Stromal cell of bone marrow (primary cell): ENCODE results near the gene POLR3E.
"Not testable (repeated sequence)": the region's sequence is repeated elsewhere in the genome, so short reads cannot be mapped to it uniquely, and the experiment has no call there.

Source experiments
- DNase-seq: peaks from one replicate; pipeline ENCODE4 v3.0.0-alpha.2; 2012; ENCODE audit warnings: low read depth

The POLR3E gene

DNA sequence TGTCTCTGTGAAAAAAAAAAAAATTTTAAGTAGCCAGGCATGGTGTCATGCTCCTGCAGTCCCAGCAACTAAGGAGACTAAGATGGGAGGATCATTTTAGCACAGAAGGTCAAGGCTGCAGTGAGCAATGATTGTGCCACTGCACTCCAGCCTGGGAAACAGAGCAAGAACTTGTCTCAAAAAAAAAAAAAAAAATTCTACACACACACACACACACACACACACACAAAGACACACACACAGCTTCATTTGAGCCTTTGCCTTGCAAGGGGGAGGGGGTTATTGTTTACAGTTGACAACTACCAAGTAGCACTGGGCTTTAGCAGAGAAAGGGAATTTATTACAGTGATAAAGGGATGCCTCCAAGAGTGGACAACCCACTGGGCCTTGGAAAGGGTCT is 4.9 kb upstream of the POLR3E start:
- no peak for DNase-seq

DNA sequence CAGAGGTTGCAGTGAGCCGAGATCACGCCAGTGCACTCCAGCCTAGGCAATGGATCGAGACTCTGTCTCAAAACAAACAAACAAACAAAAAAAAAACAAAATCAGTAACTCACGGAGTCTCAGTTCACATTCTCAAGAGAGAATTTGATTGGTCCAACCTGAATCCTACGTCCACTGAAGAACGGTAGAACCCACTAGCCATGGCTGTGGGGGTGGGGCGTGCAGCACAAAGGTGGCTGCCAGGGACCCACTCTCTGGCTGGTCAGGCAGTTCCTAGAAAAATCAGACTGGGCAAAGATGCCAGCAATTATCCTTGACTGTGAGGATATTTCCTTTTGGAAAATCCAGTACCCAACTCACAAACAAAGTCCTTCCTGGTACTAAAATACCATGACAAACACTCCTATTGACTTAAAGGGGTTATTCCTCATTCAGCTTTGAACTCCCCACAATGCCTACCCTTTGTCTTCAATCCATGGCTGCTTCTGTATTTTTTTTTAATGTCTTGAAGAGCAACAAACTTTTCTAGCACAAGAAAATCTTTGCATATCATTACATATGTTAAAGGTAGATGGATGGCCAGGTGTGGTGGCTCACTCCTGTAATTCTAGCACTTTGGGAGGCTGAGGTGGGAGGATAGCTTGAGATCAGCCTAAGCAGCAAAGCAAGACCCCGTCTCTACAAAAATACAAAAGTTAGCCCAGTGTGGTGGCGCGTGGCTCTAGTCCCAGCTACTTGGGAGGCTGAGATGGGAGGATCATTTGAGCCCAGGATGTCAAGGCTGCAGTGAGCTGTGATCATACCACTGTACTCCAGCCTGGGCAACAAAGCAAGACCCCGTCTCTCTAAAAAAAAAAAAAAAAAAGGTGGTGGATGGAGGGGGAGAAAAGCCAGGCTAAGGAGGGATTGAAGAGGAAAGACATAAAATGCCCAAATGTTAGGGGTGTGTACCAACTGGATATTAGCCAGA is 3.8 kb upstream of the POLR3E start:
- no peak for DNase-seq

DNA sequence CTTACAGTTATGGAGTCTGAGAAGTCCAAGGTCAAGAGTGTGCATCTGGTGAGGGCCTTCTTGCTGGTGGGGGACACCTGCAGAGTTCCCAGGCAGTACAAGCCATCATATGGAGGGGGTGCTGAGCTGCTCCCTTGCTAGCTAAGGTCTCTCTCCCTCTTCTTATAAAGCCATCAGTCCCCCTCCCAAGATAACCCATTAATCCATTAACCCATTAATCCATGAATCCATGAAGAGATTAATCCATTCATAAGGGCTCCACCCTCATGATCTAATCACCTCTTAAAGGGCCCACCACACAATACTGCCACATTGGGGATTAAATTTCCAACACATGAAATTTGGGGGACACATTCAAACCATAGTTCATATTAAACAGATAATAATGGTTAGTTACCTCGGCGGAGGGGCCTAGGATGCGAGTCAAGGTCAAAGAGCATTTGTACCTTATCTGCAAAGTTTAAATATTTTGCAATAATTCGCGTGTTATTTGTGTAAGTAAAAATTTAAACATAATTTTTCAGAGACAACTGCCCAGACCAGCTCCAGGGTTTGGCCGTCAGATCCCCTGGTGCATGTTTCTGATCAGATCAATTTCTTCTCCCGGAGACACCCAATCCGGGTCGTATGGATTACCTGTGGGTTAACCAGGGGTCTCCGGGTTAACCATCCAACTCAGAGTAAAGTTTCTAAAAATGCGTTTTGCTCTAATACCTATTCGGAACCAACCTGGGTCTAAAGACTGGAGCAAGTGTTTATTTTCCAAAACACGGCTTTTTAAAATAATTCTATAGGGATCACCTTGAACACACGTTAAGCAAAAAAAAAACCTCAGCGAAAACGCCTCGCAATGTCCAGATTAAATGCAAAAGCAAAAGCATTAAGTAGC is 740 bp upstream of the POLR3E start:
- no peak for DNase-seq

DNA sequence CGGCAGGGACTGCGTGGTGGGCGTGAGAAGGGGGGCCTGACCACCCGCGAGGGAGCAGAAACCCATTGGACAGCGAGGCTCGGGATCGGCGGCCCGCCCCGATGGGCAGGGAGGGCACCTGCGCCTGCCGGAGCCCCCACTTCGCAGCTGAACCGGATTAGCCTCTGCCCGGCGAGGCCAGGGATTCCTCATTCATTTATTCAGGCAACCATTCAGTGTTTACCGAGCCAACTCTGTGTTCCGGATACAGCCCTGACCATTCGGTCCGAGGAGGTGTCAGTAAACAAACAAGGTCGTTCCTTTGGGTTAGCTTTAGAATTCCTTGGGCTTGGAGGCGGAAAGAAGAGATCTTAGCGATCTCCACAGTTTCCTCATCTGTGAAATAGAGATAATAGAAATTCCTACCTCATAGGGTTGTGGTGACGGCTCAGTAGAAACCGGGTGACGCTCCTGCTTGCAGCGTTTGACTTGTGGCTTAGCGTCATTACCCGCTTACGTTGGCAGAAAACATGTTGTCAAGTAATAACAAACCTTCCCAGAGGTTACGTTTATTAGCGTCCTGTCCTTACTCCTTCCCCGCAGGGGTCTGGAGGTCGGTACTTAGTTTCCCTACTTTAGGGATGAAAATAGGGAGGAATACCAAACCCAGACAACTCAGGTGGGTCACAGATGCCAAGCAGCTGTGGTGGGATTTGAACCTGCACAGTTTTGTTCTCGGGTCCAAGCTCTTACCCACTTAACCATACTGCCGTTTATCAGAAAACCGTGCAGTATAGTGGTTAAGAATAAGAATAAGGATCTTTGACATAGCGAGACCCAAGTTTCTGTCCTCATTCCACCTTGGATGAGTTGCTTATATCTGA is 893 bp downstream of the POLR3E start:
- peak; percentile 84 for DNase-seq

DNA sequence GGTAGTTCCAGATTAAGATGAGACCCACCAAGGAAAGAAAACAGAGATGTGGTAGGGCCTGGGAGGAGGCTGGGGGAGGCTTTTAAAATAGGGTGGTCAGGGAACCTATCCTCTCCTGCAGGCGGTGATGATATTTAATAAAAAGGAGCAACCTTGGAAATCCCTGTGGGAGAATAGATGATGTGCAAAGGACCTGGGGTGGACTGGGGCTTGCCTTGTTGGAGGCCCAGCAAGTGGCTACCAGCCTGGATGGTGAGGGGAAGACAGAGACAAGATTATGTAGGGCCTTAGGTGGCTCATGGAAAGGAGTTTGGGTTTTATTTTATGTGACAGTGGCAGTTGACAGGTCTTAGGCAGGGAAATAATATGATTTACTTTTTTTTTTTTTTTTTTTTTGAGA is 1.8 kb downstream of the POLR3E start:
- DNase-seq = no peak

DNA sequence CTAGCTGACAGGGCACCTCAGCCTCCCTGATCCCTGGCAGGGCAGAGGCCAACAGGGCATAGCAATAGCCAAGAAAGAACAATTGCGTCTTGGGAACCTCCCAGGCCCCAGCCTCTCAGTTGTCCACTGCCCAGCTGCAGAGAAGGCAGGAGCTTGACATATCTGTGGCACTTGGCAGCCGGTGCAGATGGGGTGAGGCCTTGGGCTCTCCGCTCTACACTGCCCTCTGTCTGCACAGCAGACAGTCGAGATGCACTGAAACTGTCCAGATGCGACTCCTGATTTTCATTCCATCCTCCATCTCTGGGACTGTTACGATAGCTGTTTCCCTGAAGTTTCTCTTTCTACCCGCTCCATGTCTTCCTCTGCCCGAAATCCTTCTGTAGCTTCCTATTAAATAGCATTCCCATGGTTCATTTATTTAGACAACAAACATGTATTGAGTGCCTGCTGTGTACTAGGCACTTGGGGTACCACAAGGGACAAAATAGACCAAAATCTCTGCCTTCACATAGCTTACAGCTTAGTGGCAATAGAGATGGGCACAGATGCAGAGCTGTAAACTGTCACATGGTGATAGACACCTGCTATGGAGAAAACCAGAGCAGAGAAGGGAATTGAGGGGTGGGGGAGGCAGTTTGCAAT is 3.3 kb downstream of the POLR3E start:
- DNase-seq = peak; percentile 34

DNA sequence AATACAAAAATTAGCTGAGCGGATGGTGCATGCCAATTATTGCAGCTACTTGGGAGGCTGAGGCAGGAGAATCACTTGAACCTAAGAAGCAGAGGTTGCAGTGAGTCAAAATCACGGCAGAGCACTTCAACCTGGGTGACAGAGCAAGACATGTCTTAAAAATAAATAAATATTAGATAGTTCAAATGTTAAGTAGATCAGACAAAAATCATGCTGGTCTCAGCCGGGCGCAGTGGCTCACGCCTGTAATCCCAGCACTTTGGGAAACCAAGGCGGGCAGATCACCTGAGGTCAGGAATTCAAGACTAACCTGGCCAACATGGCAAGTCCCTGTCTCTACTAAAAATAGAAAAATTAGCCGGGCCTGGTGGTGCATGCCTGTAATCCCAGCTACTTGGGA is 4.2 kb downstream of the POLR3E start:
- DNase-seq = not testable (repeated sequence)

DNA sequence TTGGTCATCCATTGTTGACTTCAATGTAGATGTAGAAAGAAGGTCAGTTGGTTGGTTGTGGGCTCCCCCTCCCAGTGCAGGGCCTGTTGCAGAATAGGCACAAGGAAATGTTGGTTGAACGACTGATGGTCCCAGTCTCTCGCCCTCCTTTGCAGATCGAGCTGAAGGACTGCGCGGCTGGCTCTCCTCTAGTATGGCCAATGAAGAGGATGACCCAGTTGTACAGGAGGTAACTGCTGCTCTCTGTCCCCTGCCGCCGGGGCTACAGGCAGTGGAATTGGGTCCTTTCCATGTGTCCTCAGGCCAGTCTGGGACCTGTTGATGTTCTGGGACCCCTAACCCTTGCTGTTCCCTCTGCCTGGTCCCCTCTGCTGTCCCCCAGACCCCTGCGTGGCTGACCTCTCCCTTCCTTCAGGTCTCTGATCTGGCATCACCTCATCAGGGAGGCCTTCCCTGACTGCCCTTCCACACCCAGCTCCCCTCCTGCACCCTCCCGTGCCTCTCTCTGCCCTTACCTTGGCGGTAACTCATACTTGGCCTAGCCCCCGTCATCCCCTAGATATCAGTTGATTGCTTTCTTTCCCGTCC is 5.7 kb downstream of the POLR3E start:
- no peak for DNase-seq

DNA sequence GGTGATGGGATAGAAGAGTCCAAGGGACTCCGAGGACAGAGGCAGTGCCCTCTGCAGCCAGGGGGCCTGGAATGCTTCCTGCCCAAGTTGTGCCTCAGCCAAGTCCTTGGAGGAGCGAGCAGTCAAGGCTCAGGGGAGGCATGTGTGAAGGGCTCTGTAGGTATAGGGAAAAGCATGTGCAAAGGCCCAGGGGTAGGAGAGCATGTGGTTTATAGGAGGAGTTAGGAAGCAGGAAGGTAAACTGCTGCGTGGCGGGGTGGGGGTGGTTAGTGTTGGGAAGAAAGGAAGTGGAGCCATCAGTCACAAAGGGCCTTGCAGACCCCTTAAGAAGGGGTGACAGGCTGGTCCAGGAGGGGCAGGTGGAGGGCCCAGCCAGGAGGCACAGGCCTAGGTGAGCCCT is 7.2 kb downstream of the POLR3E start:
- no peak for DNase-seq

DNA sequence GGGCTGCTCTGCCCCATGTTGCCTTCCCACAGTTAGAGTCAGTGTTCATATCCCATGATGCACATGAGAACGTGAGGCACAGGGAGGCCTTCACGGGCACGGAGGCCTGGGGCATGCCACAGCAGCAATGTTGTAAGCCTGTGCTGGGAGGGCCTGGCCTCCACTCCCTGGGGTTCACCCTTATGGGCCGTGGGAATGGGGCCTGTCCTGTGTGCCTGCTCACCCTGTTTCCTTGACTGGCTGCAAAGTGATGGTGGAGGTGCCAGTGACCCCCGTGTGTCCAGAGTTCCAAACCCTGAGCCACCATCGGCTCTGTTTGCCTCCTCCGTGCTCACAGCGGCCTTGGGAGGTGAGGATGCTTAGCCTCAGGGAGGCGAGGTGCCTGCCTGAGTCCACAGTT is 9.6 kb downstream of the POLR3E start:
- no peak for DNase-seq

DNA sequence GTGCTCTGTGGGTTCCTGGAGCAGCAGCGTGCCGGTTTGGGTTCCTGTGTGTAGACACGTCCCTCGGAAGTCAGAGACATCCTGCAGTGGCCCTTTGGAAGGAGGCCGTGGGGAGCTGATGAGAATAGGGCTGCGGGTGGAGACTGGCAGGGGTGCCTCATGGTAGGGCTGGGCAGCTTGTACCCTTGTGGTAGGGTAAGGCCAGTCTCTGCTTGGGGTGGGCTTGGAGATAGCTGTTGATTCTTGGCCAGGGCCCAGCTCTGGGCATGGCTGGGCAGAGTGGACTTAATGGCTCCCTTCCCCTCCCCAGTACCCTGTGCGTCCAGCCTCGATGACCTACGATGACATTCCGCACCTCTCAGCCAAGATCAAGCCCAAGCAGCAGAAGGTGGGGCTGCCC is 10.6 kb downstream of the POLR3E start:
- no peak for DNase-seq

DNA sequence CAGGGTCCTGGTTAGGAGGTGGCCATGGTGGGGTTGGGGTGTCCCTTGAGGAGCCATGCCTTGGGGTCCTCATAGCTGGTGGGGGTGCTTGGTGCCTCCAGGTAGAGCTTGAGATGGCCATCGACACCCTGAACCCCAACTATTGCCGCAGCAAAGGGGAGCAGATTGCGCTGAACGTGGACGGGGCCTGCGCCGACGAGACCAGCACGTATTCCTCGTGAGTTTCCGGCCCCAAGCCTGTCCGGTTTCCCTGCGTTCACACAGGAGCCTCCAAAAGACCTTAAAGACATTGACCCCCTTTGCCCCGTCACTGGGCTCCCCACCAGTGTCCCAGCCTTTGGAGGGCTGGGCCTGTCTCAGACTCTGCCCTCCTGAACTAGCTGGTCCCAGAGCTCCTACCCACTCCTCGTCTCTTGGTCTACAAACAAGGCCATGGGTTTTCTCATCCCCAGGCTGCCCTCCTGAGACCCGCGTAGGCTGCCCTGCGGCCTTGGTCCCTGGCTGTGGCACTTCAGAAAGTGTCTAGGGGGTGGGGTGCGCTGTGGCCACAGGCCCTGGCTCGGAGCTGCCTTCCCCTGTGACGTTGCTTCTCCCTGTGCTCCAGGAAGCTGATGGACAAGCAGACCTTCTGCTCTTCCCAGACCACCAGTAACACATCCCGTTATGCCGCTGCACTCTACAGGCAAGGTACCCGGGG is 11.8 kb downstream of the POLR3E start:
- DNase-seq = no peak

DNA sequence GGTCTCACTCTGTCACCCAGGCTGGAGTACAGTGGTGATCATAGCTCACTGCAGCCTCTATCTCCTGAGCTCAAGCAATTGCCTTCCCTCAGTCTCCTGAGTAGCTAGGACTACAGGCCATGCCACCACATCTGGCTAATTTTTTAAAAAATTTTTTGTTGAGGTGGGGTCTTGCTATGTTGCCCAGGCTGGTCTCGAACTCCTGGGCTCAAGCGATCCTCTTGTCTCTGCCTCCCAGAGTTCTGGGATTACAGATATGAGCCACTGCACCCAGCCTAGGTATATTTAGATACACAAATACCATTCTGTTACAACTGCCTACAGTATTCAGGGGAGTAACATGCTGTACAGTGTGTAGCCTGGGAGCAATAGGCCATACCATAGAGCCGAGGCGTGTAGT is 14.3 kb downstream of the POLR3E start:
- DNase-seq = no peak

DNA sequence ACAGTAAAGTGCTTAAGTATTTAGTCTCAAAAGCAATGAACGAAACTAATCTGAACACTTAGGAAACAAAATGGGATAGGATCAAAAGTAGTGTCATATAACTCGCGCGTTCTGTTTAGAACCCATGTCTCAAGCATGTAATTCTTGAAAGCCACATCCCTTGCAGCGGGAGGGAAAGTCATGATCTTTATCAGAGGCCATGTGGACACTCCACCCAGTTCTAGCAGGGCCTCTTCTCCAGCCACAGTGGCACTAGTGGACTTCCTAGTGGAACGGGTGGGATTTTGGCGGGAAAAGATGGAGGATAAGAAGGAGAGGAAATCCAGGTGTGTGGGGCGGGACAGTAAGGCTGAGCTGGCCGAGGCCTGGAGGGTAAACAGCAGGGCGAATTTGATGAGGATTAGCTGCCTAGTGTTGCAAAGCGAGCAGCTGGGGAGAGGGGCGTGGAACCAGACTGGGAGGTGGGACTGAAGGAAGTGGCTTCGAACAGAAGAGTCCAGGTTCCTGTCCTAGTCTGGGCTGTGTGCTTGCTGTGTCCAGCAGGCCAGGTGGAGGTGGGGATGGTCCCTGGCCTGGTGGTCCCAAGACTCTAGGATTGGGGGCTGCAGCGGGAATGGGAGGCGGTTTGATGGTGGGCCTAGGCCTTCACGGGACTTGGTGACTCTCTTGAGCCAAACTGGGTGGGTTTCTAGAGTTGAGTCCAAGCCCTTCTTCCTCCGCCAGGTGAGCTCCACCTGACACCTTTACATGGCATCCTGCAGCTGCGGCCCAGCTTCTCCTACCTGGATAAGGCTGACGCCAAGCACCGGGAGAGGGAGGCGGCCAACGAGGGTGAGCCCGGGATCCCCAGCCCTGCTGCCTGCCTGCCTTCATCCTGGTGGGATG is 15.9 kb downstream of the POLR3E start:
- no peak for DNase-seq

DNA sequence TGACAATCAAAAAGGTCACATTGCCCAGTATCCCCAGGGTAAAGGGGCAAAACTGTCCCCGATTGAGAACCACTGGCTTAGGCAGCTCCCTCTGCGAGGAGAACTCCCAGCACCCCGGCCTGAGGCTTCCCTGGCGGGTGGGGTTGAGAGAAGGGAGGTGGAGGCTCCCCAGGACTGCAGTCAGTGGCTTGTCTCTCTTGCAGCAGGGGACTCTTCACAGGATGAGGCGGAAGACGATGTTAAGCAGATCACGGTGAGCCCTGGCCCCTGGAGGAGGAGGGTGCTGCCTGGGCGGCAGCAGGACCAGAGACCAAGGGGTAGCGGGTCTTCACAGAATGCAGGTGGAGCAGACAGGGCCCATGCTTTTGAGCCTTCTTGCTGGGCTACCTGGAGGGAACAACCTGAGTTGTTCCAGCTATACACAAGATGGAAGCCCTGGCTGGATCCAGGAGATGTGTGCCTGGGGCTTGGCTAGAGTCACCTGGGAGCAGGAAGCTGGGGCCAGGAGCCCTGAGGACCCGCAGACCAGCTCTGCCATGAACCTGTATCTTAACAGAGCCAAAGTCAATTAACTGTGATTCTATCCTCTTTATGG is 16.8 kb downstream of the POLR3E start:
- DNase-seq = no peak

DNA sequence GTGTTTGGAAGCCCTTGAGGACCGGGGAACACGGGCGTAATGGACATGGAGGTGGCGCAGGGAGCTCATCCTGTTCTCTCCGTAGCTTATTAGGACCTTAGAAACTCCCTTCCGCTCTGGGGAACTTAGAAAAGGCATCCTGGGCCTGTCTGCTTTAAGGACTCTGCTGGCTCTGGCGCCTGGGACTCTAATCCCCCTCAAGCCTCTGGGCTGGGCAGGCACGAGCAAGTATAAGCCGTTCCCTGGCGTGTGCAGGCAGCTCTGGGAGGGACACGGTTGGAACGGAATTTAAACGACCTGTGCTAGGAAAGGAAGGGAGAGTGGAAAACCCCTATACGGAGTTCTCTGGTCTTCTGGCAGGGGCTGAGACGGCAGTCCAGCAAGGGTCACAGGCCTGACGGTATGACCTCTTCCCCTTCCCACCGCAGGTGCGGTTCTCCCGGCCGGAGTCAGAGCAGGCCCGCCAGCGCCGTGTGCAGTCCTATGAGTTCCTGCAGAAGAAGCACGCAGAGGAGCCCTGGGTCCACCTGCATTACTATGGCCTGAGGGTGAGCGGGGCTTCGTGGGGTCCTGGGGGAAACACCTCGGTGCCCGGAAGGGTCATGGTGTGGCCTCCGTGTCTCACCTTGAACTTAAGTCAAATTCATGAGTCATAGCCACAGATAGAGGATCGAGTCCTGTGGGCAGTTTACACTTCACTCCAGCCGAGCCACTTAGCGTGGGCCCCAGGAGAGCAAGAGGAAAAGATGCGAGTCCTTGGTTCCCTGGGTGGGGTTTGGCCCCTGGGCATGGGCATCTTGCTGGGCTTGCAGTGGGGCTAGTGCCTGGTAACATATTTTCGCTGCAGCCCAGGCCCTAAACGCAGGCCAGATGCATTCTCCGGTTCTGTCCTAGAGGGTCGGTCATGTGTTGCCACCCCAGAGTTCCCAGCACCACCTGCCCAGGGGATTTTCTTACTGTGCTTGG is 17.7 kb downstream of the POLR3E start:
- DNase-seq = no peak

DNA sequence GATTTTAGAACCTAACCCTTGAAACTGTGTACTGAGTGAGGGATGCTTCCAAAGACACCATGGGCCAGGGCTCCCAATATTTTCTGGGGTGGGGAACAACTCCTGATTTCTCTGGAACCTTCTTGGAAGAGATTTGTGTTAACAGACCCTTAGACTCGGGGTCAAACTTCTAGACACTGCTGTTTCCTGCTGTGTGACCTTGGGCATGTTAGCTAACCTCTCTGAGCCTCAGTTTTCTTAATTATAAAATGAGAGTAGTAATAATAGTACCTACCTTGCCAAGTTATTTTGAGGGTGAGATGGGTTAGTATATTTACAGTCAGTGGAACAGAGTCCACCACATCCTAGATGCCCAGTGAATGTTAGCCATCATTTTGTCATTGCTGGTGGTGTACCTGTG is 18.8 kb downstream of the POLR3E start:
- DNase-seq = no peak

DNA sequence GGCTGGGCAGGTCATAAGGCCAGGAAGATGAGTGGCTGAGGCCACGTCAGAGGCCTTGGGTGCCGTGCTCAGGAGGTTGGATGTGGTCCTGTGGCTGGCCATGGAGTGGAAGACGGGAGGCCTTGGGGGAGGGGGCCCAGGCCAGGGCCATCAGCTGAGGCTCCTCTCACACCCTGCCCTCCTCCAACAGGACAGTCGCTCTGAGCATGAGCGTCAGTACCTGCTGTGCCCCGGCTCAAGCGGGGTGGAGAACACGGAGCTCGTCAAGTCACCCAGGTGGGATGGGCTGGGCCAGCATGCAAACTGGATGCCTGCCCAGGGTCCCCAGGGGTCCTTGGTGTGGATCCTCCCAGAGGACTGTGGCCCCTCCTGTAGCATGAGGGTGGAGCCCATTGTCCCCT is 19.2 kb downstream of the POLR3E start:
- no peak for DNase-seq
